Measurements from ENCODE around the gene GK.

DNA sequence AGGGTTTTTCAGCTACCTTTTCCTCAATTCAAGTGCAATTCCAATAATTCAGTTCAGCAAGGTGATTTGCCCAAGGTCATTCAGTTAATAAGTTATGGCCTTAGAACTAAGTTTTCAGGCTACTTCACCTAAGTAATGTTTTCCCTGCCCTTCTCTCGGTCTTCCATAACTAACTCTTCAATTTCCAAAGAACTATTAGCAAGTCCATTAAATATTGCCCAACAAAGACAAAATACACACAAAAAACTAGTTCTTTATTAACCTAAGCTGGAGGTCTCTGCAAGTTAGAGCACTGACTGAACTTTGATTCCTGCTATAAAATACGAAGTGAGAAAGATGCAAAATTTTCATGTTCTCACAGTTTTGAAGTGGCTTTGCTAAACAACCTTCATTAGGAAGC lies 26.8 kb upstream of the GK start:
- TF ChIP-seq, protein P1, sequence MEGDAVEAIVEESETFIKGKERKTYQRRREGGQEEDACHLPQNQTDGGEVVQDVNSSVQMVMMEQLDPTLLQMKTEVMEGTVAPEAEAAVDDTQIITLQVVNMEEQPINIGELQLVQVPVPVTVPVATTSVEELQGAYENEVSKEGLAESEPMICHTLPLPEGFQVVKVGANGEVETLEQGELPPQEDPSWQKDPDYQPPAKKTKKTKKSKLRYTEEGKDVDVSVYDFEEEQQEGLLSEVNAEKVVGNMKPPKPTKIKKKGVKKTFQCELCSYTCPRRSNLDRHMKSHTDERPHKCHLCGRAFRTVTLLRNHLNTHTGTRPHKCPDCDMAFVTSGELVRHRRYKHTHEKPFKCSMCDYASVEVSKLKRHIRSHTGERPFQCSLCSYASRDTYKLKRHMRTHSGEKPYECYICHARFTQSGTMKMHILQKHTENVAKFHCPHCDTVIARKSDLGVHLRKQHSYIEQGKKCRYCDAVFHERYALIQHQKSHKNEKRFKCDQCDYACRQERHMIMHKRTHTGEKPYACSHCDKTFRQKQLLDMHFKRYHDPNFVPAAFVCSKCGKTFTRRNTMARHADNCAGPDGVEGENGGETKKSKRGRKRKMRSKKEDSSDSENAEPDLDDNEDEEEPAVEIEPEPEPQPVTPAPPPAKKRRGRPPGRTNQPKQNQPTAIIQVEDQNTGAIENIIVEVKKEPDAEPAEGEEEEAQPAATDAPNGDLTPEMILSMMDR (conservative IDR thresholded peaks at IDR 0.05; ENCODE audit: low read depth, low read length) = no peak
- TF ChIP-seq EZH2 (IDR thresholded peaks at IDR 0.05; ENCODE audit: borderline replicate concordance, low read depth, low read length, poor library complexity, severe bottlenecking) = no peak

Data from A673 (cell line).